ENCODE data around the gene FAS.

DNA sequence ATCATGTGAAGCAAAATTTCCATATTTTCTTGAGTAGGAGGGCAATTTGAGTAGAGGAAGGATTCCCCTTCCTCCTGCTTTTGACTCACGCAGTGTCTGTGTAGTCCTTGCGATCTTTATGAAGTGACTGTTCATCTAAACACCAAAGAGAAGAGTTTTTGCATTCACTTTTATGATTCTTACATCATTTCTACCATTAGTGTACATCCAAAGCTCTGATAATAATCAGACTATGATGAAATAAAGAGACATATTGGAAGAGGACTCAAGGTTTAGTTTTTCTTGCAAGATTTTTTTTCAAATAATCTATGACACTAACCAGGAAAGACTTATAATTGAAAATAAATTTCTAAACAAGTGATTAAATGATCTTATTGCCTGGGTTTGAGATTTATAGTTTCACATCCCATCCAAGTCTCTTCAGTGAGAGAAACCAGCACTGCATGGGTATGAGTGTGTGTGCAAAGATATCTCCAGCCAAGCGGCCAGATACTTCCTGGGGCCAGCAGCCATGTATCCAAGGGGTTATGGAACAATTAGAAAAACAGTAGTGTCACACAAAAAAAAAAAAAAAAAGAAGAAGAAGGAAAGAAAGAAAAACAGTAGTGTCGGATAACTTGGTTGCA, 36.0 kb upstream of the FAS start:
- TF ChIP-seq, protein P1, sequence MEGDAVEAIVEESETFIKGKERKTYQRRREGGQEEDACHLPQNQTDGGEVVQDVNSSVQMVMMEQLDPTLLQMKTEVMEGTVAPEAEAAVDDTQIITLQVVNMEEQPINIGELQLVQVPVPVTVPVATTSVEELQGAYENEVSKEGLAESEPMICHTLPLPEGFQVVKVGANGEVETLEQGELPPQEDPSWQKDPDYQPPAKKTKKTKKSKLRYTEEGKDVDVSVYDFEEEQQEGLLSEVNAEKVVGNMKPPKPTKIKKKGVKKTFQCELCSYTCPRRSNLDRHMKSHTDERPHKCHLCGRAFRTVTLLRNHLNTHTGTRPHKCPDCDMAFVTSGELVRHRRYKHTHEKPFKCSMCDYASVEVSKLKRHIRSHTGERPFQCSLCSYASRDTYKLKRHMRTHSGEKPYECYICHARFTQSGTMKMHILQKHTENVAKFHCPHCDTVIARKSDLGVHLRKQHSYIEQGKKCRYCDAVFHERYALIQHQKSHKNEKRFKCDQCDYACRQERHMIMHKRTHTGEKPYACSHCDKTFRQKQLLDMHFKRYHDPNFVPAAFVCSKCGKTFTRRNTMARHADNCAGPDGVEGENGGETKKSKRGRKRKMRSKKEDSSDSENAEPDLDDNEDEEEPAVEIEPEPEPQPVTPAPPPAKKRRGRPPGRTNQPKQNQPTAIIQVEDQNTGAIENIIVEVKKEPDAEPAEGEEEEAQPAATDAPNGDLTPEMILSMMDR (IDR thresholded peaks at IDR 0.05) = no peak
- TF ChIP-seq POLR2A (IDR thresholded peaks at IDR 0.05) = no peak
- TF ChIP-seq EP300 (IDR thresholded peaks at IDR 0.05) = no peak
- TF ChIP-seq POLR2AphosphoS5 (IDR thresholded peaks at IDR 0.05) = no peak

All from upper lobe of left lung (tissue), 4 donors.